Mucosa of gallbladder (tissue), 1 donor: Measurements from ENCODE around the gene CACNG6. TPM values are rescaled to one million over a fixed set of nuclear protein-coding genes. Genes with fewer than 3 reads are reported as not detected.

Source experiments
- DNase-seq: peaks from one replicate; pipeline ENCODE4 v3.0.0-alpha.2; 2020; ENCODE audit warnings: low spot score
- total RNA-seq: library from RNA; stranded (reverse); gene quantifications from one replicate; pipeline ENCODE4 v1.2.1, GENCODE V29; 2021
- donor health status: DM: no; HTN: no; CAD: no.

Gene CACNG6
- total RNA-seq, 1 donor from 2014 or later, result not detected

DNA sequence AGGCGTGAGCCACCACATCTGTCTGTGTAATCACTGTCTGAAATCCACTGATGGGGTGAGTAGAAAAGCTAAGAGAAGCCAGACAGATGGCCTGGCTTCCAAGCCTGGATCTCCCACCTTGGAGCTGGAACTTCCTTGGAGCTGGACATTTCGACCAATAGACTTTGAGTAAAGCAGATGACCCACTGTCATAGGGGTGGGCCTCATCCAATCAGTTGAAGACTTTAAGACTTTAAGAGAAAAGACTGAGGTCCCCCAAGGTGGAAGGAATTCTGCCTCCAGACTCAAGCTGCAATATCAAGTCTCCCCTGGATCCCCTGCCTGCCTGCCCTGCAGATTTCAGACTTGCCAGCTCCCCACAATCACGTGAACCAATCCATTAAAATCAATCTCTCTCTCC is 51.6 kb downstream of the CACNG6 start:
- DNase-seq, result no peak

DNA sequence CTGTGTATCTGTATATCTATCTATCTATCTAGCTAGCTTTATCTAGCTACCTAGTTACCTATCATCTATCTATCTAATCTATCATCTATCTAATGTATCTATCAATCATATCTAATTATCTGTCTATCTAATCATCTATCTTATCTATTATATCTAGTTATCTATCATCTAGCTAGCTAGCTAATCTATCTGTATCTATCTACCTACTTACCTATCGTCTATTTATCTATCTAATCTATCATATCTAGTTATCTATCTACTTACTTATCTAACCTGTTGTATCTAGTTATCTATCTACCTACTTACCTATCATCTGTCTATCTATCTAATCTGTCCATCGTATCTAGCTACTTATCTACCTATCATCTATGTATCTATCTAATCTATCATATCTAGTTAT is 54.3 kb downstream of the CACNG6 start:
- no peak for DNase-seq

DNA sequence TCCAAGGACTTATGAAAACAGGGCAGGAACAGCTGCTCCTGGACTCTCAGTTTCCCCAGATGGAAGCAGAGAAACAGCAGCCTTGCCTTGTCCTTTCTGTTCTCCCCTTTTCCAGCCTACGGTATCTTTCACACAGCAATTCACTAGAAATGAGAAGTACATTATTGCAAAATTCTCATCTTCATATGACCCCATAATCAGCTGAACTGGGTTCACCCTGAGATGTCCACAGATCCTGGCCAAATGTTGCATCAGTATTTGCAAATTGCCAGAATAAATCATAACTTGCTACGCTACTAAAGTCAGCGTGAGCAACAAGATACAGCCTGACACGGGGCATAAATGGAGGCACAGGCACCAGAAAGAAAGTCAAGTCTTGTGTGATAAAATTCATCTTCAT is 56.2 kb downstream of the CACNG6 start:
- DNase-seq, result no peak

Other genes starting within 250 kb of the CACNG6 start
- gene NLRP12, start 167.3 kb upstream of the CACNG6 start, total RNA-seq, result 0.20 TPM
- gene MYADM, start 123.8 kb upstream of the CACNG6 start, total RNA-seq, result 125 TPM
- 0.09 TPM for gene PRKCG, start 109.4 kb upstream of the CACNG6 start, total RNA-seq
- not detected for gene CACNG7, start 82.4 kb upstream of the CACNG6 start, total RNA-seq
- 0.12 TPM for gene CACNG8, start 28.7 kb upstream of the CACNG6 start, total RNA-seq
- not detected for gene VSTM1, start 72.3 kb downstream of the CACNG6 start, total RNA-seq
- not detected for gene TARM1, start 89.7 kb downstream of the CACNG6 start, total RNA-seq
- 3.9 TPM for gene OSCAR, start 109.2 kb downstream of the CACNG6 start, total RNA-seq
- gene NDUFA3, start 111.2 kb downstream of the CACNG6 start, total RNA-seq, result 177 TPM
- 23.2 TPM for gene TFPT, start 124.0 kb downstream of the CACNG6 start, total RNA-seq
- 47.1 TPM for gene PRPF31, start 124.1 kb downstream of the CACNG6 start, total RNA-seq
- 54.2 TPM for gene CNOT3, start 146.1 kb downstream of the CACNG6 start, total RNA-seq
- 12.7 TPM for gene LENG1, start 168.1 kb downstream of the CACNG6 start, total RNA-seq
- 198 TPM for gene TMC4, start 181.5 kb downstream of the CACNG6 start, total RNA-seq
- 263 TPM for gene MBOAT7, start 197.9 kb downstream of the CACNG6 start, total RNA-seq
- 62.6 TPM for gene TSEN34, start 199.7 kb downstream of the CACNG6 start, total RNA-seq
- 1,008 TPM for gene RPS9, start 209.2 kb downstream of the CACNG6 start, total RNA-seq
- 3.1 TPM for gene LILRB3, start 231.4 kb downstream of the CACNG6 start, total RNA-seq